ENCODE results near the gene KCMF1.

KCMF1 gene

GRCh38 chr2:85087541-85087940 is 116.6 kb downstream of the KCMF1 start:
- DNase-seq = no peak

- DNase-seq = no peak
Observed at GRCh38 chr2:85088921-85089320, 118.0 kb downstream of the KCMF1 start.

GRCh38 chr2:85089585-85089984 is 118.6 kb downstream of the KCMF1 start:
- DNase-seq = peak; percentile 67

GRCh38 chr2:85091838-85092237 is 120.9 kb downstream of the KCMF1 start:
- no peak for DNase-seq

GRCh38 chr2:85095094-85095493 is 124.1 kb downstream of the KCMF1 start:
- DNase-seq = no peak

- no peak for DNase-seq
Observed at GRCh38 chr2:85096616-85097015, 125.7 kb downstream of the KCMF1 start.

- no peak for DNase-seq
Observed at GRCh38 chr2:85104228-85104627, 133.3 kb downstream of the KCMF1 start.

GRCh38 chr2:85106489-85107180 is 135.7 kb downstream of the KCMF1 start:
- DNase-seq = peak; percentile 36

Data from eye (tissue), 1 donor.